Testis (tissue), 2 donors: ENCODE measurements around the gene CD48.

Experiments used
- CTCF ChIP-seq, 3 experiments: fragments of 450-650 bp in 2 of 3; fragments of 200-600 bp in 1 of 3; sonication (generic) in 1 of 3; IDR thresholded peaks; one replicate each; pipeline ENCODE4 v1.5.1; 2016 to 2019; ENCODE audit warnings: antibody characterized with exemption in 3 of 3, mild to moderate bottlenecking in 2 of 3, moderate library complexity in 1 of 3
- POLR2A ChIP-seq: fragments of 450-650 bp; IDR thresholded peaks from one replicate; pipeline ENCODE4 v1.6.1; 2017; ENCODE audit warnings: antibody characterized with exemption, mild to moderate bottlenecking, moderate library complexity

GRCh38 chr1:160711276-160711601, 383 bp downstream of the CD48 start:
- TF ChIP-seq CTCF (IDR thresholded peaks at IDR 0.05) (no peak), POLR2A (no peak)
